DMS153 treated with DMSO at 0.1 percent for 48 hours (cell line): ENCODE results near the gene CCDC6.

Experiments
- DNase-seq: peaks from one replicate; lab custom pipeline; 2025; ENCODE audit not compliant: unreplicated experiment; lab: John Stamatoyannopoulos, UW

The CCDC6 gene

DNA sequence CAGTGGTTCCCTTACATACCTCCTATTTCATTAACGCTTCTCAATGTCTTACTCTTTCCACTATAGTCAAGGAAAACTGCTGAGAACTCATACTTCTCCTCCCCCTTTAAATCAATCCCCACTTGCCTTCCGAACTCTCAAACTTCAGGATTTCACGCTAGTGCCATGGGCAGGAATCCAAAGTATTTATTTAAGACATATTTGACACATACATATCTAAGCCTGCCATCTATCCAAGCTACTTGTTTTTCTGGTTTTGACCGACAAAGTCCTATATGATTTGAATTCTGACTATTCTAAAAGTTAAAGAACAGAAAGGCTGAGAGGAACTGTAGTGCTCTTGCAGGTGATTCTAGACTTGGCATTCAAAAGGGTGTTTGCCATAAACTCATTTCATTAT lies 51.8 kb downstream of the CCDC6 start:
- DNase-seq: no peak

DNA sequence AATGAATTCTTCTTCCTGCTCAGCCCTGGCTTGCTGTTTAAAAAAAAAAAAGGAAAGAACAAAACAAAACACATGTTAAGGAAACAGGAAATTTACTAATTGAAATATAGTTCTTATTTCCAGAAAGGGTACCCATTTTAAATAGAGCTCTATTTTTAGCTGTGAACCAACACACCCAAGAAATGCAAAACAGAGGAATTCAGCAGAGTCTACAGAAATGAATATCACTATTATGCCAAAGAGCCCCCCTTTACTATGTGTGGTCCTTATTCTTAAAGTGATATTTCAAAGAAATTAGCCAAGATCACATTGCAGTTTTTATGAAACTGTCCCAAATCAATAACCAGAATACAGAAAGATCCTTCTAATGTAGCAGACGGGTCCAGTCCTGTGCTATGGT lies 53.7 kb downstream of the CCDC6 start:
- DNase-seq: no peak

GRCh38 chr10:59851864-59852263 lies 54.5 kb downstream of the CCDC6 start:
- no peak for DNase-seq

DNA sequence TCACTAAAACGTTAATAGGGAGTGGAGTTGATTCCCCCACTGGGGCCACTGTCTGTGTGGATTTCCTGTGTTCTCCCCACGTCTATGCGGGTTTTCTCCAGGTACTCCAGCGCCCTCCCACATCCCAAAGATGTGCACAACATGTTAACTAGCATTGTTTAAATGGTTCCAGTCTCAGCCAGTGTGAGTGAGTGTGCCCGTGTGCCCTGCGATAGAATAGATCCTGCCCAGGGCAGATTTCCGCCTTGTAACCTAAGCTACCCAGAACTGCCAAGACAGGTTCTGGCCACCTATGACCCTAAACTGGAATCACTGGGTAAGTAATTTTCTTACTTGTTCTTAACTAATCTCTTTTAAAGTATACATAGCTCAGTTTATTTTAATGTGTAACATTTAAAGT lies 58.5 kb downstream of the CCDC6 start:
- DNase-seq: no peak

- DNase-seq: no peak
Observed at GRCh38 chr10:59847326-59847725, 59.0 kb downstream of the CCDC6 start.

DNA sequence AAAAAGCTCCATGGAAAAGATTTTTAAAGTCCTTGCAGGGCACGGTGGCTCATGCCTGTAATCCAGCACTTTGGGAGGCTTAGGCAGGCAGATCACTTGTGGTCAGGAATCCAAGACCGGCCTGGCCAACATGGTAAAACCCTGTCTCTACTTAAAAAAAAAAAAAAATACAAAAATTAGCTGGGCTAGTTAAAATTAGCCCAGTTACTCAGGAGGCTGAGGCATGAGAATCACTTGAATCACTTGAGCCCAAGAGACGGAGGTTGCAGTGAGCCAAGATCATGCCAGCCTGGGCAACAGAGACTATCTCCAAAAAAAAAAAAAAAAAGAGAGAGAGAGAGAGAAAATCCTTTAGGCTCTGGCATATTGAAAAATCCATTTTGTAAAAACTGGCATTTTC lies 61.9 kb downstream of the CCDC6 start:
- no peak for DNase-seq

DNA sequence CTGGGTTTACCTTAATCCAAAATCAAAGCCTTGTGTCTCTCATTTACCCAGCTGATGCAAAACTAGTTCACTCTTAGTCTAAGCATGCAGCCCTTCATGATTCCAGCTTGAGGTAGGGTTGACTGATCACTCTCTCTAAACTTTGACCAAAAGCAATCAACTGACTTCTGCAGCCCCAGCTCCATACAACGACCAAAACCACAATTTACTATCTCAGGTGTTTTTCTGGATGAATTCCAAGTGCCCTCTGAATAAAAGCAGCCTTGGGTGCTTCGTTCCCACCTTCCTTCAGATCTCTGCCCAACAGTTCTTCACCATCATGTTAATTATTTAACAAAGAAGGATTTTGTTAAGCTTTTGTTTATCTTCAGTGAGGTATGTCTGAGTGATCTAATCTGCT lies 62.6 kb downstream of the CCDC6 start:
- no peak for DNase-seq

GRCh38 chr10:59839576-59839975 lies 66.8 kb downstream of the CCDC6 start:
- DNase-seq: no peak

DNA sequence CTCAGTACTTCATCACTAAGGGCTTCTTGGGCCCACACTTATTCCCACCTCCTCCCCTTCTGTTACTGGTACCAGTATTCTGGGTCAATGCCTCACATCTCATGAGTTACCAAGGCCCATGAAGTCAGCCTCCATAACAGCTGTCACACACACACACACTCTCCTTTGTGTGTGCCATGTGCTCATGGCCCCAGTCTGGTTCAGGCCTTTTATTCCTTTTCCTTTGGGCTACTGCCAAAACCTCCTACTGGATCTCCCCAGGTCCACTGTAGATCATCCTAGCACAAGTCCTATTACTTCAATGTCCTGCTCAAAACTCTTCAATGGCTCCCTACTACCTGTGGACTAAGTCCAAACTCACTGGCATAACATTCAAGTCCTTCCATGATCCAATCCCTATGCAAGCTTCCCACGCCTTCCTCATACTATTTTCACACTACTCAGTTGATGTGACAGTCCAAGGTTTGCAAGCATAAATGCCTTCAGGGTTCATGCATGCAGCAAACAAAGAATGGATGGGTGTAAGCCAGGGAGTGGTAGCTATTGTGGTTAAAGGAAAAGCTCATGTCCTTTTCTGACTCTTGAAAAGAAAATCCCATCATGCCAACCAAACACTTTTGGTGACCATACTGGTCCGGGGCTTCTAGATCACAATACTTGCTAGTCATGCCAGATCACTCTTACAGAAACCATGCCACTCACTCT lies 68.1 kb downstream of the CCDC6 start:
- DNase-seq: no peak

- DNase-seq: no peak
Observed at GRCh38 chr10:59833810-59834209, 72.5 kb downstream of the CCDC6 start.

- DNase-seq: no peak
Observed at GRCh38 chr10:59832506-59832905, 73.8 kb downstream of the CCDC6 start.

GRCh38 chr10:59831658-59832503 lies 74.5 kb downstream of the CCDC6 start:
- DNase-seq: no peak

DNA sequence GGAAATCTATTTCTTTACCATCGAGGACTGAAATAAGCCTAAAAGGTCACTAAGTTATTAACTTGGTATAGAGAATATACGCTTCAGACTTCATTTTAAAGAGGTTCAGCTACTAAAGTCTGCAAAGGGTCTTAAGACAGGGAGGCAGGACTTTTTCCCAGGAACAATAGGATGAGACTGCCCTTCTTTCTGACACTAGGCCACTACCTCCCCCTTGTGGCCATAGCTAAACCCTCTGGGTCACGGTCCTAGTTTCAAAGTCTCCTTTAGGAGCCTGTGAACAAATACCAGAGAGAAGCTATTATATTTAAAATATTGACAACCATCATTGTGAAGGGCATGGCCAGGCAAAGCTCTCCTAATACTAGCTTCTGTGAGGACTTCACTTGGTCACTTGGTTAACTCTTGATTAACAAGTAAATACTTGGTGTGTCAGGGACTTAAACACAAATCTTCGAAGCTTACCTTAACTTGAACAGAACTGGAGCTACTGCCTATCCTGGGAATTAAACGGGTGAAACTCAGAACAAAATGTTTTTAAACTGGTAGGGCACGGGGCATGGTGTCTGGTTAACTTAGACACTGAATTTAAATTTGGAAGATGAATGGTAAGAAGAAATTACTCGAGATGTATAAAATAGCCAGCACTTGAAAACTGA lies 75.6 kb downstream of the CCDC6 start:
- DNase-seq: peak; percentile 39

GRCh38 chr10:59829601-59830000 lies 76.8 kb downstream of the CCDC6 start:
- no peak for DNase-seq

GRCh38 chr10:59829024-59829423 lies 77.3 kb downstream of the CCDC6 start:
- DNase-seq: no peak

GRCh38 chr10:59825932-59826331 lies 80.4 kb downstream of the CCDC6 start:
- no peak for DNase-seq

DNA sequence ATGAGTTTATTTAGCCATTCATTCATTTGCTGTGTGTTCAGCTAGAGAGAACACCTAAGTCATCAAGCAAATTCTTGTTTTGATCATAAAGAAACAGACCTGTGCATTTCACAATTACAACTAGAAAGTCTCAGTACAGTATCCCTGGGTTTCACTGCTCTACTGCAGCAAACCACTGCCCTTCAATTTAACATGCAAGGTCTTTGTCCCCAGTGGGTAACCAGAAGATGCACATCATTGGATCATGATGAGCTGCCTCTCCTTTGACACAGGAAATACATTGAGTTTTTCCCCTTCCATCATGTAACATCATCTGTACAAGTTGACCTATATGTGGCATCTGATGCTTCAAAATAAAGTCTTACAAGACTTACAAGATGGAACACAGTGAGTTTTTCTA lies 82.6 kb downstream of the CCDC6 start:
- no peak for DNase-seq

- DNase-seq: no peak
Observed at GRCh38 chr10:59823111-59823510, 83.2 kb downstream of the CCDC6 start.

DNA sequence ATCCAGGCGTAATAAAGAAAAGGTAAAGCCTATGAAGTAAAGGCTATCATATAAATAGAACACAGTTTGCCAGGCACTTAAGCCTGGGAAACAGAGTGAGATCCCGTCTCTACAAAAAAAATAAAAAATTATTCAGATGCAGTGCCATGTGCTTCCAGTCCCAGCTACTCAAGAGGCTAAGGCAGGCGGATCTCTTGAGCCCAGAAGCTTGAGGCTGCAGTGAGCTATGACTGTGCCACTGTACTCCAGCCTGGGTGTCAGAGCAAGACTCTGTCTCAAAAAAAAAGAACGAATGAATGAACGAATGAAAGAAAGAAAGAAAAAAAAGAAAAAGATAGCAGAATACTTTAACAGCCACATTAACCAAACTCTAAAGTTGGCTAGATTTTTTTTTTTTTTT lies 85.9 kb downstream of the CCDC6 start:
- no peak for DNase-seq

DNA sequence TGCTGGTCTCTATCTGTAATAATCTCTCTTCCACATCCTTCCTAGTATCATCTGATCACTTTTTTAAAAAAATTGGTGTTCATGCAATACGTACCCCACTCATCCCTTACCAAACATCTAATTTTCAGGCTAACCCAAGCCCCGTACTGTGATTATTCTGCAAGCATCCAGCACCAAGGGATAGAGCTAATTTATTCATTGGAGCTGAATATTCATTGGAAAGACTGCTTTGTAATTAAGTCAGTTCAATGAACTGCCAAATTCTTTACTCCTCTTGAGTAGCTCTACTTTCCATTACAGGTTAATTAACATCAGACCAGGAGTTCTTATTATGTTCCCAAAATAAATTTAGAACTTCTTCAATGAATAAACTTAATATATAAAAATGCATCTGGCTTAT lies 86.7 kb downstream of the CCDC6 start:
- no peak for DNase-seq

- no peak for DNase-seq
Observed at GRCh38 chr10:59819265-59819664, 87.1 kb downstream of the CCDC6 start.

DNA sequence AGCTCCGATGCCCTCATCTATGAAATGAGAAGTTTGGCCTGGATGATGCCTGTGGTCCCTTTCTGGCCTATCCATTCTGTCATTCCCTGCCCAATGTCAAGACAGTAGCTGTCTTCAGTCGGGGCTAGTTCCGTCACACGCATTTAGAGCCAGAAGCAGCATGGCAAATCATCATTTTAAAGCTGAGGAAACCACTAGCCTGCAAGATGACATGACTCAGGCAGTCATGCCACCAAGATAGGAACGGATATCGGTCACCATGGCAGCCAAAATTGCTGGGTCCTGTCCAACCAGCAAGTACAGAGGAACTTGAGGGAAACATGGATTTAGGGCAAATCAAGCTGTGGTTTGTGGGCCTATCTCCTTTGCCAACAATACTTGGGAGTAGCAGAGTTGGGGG lies 88.6 kb downstream of the CCDC6 start:
- no peak for DNase-seq
